Sigmoid colon (tissue), 4 donors: Measurements from ENCODE around the gene FRAS1.

Experiments used
- POLR2AphosphoS5 ChIP-seq, 4 donors: sonication (generic); formaldehyde crosslinking; IDR thresholded peaks; one replicate each; pipeline ENCODE4 v1.6.1; 2017; ENCODE audit warnings: antibody characterized with exemption in 4 of 4
- TF ChIP-seq, protein P1 (sequence below), 4 experiments: fragments of 450-650 bp in 3 of 4; fragments of 200-600 bp in 1 of 4; IDR thresholded peaks; one replicate each; pipeline ENCODE4 v1.5.1; 2016 to 2019; ENCODE audit warnings: antibody characterized with exemption in 4 of 4, mild to moderate bottlenecking in 3 of 4, moderate library complexity in 2 of 4

DNA sequence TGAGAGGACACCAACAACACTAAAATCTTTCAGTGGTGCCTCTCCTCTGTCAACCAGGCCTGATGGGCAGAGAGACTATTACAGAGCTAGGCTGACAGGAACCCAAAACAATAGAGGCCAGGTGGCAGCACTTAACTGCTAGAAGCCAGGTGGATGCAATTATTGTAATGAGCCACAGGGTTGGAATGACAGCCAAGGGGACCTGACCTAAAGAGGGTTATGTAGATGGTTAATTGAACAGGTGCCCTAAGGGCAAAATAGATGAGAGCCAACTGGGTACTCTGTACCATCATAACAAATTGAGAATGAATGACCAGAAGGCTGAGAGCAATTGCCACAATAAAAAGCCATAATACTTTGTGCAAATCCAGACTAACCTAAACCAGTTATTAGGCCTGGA is 24.7 kb upstream of the FRAS1 start:
- TF ChIP-seq, protein P1, sequence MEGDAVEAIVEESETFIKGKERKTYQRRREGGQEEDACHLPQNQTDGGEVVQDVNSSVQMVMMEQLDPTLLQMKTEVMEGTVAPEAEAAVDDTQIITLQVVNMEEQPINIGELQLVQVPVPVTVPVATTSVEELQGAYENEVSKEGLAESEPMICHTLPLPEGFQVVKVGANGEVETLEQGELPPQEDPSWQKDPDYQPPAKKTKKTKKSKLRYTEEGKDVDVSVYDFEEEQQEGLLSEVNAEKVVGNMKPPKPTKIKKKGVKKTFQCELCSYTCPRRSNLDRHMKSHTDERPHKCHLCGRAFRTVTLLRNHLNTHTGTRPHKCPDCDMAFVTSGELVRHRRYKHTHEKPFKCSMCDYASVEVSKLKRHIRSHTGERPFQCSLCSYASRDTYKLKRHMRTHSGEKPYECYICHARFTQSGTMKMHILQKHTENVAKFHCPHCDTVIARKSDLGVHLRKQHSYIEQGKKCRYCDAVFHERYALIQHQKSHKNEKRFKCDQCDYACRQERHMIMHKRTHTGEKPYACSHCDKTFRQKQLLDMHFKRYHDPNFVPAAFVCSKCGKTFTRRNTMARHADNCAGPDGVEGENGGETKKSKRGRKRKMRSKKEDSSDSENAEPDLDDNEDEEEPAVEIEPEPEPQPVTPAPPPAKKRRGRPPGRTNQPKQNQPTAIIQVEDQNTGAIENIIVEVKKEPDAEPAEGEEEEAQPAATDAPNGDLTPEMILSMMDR (IDR thresholded peaks at IDR 0.05) = no peak
- TF ChIP-seq POLR2AphosphoS5 (IDR thresholded peaks at IDR 0.05) = no peak
